ENCODE results near the gene SSU72.
"Not testable (repeated sequence)": the region's sequence is repeated elsewhere in the genome, so short reads cannot be mapped to it uniquely, and the experiment has no call there.

The SSU72 gene

DNA sequence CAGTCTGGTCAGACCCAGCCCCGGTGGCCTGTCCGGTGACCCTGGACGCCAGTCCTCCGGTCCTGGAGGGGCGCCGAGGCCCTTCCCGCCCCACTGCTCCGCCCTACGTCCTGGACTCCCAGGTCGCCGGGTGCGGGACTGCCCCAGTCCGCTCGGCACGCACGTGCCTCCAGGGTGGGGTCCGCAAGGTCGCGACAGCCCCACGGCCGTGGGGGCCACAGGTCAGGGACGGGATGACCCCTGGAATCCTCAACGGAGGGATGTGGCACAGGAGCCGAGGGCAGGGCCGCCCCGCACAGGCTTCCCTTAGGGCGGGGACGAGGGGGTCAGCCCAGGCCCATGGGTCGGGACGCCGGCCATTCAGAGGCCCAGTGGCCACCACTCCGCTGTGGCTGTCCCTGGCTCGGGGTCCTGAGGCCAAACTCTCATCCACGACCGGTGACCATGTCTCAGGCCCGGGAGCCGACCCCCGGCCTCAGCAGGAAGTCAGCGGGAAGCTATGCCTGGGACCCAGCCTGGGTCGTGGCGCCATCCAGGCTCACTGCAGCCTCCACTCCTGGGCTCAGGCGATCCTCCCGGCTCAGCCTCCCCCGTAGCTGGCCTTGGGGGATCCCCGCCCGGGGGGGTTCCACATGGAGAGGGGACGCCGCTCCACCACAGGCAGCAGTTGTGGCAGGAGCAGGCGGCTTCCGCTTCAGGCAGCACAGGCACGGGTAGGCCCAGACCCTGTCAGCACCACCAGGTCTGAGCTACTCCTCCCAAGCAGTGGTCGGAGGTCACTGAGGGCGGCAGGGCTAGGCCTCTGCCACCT lies 33.6 kb downstream of the SSU72 start:
- DNase-seq (ENCODE audit: low spot score), result no peak

DNA sequence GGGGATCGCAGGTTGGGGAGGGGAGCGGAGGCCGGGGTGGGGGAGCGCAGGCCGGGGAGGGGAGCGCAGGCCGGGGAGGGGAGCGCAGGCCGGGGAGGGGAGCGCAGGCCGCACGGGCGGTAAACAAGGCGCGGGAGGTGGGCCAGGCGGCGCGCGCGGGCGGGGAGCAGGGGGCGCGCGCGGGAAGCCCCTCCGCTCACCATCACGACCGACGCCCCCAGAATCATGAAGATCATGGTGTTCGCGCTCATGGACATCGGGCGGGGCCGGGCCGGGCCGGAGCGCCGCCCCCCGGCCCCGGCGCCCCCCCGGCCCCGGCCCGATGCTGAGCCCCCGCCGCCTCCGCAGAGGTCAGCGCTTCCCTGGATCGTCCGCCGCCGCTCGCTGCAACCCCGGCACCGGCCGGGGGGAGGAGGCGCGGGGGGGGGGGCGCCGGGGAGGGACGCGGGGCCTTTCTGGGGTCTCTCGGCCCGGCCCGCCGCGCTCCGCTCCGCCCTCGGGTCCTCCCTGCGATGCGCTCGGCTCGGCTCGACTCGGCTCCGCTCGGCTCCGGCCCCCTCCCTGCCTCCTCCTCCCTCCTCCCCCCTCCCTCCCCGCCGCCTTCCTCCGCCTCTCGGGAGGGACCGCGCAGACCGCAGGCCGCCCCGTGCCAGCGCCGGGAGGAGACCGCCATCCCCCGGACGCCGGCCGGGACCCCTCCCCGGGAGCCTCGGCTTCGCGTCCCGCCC lies 34.4 kb downstream of the SSU72 start, which contains the start of gene TMEM240:
TMEM240 (minus strand) TSS at position 535 of the 728 bp plus-strand sequence; CDS start at position 257, 278 bp downstream.
- DNase-seq (ENCODE audit: low spot score), result no peak

DNA sequence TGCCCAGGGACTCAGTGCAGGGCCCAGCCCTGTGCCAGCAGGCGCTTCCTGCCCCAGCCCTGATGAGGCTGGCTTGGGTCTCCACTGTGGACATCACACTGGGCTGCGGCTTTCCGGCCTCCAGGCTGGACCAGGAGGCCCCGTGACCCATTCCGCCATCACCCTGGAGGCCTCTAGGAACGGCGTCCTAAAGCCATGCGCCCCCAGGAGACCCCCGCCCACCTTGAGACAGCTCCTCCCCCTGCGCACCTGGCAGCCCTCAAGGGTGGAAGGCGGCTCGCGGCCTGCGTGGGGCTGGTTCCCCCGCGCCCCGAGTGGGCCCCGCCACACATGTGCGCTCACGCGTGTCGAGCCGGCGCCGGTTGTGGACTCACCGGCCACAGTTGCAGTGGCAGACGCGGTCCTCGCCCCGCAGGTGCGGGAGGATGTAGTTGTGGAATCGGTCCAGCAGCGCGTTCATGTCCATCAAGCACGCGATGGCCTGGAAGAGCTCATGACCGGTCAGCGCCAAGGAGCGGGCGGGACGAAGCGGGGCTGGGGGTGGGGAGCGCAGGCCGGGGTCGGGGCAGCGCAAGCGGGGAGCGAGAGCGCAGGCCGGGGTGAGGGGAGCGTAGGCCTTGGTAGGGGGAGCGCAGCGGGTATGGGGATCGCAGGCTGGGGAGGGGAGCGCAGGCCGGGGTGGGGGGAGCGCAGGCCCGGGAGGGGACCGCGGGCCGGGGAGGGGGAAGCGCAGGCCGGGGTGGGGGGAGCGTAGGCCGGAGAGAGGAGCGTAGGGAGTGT lies 35.2 kb downstream of the SSU72 start:
- no peak for DNase-seq (ENCODE audit: low spot score)

DNA sequence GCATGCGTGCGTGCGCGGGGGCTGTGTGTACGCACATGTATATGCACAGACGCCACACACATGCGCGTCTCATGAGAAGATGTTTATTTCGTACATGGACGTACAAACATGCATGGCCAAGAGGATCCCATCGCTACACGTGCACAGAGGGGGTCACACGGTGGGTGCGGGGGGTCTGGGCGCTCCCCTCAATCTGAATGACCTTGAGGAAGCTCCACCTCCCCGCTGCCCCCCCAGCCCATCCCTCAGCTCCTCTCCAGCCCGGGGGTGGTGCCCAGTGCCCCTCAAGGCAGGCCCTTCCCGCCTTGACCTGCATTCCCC lies 35.7 kb downstream of the SSU72 start:
- no peak for DNase-seq (ENCODE audit: low spot score)

DNA sequence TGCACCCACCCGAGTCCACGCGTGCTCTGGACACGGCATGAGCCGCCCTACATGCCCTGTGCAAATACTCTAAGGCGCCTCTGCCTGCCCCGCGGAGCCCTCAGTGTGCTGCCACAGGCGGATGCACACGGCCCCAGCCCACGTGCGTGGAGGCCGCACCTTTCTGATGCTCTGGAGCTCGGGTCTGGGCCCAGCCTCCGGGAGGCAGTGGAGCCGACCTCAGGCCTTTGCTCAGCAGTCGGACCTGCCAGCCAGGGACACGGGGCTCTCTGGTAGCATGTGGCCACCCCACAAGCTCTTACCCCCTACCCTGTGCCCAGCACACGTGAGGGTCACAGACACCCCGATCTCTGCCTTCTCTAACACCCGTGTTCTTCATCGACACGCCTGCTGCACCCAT lies 36.3 kb downstream of the SSU72 start:
- DNase-seq (ENCODE audit: low spot score), result no peak

DNA sequence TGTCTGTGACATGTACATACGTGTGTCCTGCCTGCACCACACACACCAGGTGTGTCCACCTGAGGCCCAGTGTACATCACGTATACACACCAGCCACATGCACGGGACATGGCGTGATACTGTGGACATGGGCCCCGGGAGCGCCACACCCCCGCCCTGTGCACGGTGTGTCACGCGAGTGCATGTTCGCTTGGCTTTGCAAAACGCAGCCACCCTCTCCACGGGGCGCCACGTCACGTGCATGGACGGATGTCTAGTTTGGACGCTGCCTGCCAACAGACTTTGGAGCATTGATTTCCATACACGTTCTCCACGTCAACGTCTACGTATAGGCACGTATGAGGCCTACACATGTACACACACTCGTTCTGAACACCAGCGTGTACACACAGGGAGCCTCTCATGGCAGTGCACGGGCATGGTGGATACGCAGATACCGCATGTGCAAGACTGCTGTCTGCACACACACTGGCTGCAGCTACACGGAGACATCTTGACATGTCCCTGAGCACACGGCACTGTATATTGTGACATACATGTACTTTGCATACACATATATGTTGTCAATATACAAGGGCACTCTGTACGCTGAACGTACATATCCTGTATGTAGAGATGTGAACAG lies 36.9 kb downstream of the SSU72 start:
- DNase-seq (ENCODE audit: low spot score), result no peak

DNA sequence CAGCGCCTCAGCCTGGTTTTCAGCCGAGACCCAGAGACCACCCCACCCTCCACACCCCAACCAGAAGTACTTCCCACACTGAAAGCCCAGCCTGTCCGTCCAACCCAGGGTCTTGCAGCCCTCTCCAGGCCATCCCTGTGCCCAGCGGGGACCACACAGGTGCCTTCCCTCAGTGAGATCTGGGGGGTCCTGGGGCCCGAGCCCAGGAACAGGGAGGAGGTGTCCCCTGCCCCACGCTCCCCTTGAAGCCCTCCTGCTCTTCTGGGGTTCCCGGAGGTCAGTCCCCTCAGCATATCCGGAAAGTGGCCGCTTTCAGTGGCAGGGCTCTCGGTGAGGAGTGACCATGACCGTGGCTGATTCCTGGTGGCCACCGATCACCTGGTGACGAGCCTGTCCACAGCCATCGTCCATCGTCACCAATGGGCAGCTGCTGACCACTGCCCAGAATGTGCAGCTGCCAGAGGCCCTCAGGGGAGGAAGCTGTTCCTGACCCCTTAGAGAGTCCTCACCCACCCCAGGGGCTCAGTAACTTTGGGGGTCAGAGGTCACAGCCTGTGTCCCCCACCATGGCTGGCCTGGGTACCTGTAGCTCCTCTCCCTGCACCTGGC lies 37.6 kb downstream of the SSU72 start:
- DNase-seq (ENCODE audit: low spot score), result no peak

DNA sequence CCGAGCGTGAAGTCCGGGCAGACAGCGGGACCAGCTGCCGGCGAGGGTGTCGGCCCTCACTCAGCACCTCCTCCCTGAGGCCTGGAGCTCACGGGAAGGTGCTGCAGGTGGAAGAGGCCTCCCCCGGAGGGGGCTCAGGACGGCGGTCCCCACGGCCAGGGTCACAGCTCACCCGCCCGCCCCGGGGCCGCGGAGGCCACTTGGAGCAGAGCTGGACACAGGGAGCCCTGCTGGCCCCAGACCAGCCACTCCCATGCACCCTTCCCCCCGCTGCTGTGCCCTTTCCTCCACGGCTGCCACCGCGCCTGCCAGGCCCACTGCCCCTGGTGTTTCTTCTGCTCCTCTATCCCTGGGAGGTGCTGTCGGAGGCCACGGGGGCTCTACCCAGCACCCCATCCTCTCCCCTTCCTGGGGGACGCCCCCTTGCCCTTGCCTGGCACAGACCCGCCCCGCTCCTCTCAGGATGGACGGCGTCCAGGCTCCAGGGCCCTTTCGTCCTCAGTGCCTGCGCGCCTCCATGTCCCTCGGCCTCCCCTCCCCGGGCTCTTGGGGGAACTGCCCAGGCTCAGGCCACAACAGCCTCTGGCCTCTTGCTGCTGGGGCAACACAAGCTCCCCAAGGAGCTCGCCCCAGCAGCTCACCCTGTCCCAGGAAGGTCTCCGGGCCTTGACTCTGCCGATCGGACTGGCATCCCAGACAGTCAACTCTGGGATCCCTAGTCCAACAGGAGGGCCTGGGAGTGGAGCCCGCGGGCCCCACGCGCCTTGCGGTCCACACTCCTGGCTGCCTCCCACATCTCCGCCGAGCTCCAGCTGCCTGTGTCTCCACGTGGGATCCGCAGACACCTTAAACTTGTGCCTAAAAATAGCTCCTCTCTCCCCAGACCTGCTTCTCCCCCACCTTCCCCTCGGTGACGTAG lies 38.4 kb downstream of the SSU72 start:
- no peak for DNase-seq (ENCODE audit: low spot score)

DNA sequence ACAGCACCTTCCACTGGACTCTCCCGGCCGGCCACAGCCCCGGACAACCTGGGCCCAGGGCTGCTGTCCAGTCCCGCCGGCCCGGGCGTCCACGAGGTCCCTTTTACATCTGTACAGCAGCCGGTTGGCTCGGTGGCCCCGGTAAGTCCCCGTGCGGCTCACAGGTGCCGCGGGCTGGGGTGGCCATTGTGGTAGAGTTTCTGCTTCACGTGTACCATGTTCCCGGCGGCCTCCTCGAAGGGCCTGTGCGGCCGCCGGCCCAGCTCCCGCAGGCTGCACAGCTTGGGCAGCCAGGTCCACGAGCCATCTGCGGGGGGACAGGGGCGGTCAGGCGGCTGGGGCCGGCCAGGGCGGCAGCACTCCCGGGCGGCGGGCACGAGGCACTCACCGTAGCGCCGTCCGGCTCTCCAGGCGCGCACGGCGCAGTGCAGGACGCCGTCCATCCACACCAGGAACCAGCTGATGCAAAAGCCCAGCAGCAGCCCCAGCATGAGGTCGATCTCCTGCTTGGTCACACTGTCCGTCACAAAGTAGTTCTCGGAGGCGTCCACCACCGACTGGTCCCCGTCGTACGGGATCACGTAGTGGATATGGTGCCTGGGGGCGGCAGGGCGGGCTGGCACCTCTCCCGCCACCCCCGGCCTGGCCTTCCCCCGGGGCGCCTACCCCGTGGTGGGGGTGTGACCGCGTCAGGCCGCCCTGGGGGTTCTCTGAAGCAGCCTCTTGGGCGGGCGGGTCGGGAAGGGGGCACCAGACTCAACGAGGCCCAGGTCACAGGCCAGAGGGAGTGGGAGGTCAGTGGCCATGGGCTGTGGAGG lies 39.3 kb downstream of the SSU72 start:
- no peak for DNase-seq (ENCODE audit: low spot score)

DNA sequence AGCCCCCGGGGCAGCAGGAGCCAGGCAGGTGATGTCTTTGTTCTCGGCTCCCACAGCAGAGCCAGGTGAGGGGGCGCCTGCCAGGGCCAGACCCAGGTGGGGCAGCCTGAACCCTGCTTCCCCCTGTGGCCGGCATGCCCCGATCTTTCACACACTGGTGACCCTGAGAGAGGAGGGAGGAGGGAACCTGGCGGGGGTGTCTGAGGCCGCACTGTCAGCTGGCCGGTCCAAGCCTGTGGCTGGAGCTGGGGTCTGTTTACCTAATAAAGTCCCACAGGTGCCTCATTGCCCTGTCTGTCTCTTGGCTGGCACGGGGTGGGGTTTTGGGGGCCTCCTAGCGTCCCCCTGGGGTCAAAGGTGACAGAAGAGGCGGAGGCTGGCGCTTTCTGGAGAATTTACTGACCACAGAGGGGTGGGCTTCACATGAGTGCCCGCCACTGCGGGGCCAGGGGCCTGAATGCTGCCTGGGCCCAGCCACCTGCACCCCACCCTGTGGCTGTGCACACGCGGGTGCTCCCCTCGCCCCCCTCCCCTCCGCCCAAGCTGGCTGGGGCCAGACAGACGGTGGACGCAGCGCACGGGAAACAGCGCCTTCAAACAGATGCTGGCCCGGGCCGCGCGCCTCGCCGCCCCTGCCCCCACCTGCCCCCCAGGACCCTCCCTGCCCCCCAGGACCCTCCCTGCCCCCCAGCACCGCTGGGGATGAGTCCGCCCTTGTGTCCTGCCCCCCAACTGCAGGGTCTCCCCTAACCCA lies 40.1 kb downstream of the SSU72 start:
- no peak for DNase-seq (ENCODE audit: low spot score)

DNA sequence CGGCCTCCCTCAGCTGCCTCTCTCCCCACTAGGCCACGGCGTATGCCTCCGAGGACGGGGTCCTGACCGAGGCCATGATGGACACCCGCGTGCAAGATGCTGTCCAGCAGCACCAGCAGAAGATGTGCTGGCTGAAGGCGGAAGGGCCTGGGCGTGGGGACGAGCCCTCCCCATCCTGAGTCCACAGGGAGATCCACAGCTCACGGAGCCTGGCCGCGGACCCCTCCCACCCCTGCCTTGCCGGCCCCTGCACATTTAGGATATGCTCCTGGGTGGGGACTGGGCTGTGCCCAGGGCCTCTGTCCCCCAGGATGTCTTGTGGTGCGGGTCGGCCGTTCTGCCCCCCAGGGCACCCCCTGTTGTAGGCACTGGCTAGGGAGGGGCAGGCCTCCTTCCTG lies 40.8 kb downstream of the SSU72 start:
- not testable (repeated sequence) for DNase-seq (ENCODE audit: low spot score)

DNA sequence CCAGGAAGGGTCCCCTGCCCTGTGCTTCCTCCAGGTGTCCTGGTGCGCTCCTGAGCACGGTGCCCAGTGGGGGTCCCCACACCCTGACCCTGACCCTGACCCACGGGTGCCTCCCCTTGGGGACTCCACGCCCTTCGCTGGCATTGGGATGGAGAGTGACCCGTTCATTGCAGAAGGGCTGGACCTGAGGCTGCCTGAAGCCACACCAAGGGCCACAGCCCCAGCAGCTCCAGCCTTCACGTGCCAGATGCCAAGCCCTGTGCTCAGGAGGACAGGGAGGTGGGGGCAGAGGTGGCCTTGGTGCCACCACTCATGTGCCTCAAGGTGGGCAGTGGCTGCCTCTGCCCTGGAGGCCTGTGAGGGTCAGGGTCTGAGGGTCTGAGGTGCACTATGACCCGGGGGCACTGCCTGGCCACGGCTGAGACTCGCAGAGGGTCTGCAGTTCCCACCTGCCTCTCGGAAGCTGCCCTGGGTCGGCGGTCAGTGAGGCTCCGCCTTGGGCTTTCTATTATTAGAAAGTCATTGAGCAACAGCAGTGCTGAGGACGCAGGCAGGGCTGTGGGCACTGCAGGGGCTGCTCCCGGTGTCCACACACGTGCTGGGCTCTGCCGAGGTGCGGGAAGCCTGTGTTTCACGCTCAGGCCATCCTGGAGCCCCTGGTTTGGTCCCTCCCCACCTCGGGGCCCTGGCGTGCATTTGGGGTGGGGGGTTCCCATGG lies 41.3 kb downstream of the SSU72 start:
- DNase-seq (ENCODE audit: low spot score), result not testable (repeated sequence)

DNA sequence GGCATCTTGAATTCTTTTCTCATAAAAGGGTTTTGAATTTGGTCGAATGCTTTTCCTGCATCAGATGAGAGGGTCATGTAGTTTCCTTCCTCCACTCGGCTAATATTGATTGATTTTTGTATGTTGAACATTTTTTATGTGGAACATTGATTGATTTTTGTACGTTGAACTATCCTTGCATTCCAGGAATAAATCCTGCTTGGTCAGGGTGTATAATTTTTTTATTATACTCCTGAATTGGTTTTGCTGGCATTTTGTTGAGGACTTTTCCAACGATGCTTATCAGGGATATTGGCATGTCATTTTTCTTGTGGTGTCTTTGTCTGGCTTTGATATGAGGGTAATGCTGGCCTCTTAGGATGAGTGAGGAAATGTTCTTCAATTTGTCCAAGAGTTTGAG lies 42.7 kb downstream of the SSU72 start:
- DNase-seq (ENCODE audit: low spot score), result no peak

DNA sequence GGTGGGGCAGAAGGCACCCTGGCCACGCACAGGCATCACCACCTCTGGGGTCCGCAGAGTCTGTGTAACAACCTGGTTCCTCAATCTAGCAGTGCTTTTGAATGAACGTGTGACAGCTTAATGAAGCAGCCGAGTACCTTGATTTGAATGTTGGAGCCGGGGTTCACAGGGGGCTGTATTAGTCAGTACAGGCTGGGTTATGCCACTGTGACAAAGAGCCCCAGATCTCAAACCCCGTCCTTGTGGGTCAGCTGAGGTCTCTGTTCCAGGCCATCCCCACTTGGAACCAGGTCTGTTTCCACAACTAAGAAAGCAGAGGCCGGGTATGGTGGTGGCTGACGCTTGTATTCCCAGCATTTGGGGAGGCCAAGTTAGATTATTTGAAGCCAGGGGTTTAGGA lies 44.7 kb downstream of the SSU72 start:
- DNase-seq (ENCODE audit: low spot score), result no peak

DNA sequence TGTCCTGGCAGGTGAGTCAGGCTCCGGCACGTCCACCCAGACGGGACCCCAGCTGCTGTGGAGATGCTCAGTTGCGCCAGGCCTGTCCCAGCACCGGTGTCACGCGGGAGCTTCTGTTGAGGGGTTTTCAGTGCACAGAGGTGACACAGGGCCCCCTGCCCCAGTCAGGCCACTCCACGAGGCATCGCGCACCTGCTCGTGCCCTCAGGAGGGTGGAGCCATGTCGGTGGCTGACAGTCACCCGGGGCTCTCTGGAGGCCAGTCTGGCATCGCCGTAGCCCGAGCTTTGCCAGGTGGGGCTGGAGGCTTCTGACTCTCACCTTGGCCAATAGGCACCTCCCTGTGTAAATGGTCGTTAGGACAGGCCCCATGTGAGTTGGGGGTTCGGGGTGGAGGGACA lies 45.3 kb downstream of the SSU72 start:
- no peak for DNase-seq (ENCODE audit: low spot score)

DNA sequence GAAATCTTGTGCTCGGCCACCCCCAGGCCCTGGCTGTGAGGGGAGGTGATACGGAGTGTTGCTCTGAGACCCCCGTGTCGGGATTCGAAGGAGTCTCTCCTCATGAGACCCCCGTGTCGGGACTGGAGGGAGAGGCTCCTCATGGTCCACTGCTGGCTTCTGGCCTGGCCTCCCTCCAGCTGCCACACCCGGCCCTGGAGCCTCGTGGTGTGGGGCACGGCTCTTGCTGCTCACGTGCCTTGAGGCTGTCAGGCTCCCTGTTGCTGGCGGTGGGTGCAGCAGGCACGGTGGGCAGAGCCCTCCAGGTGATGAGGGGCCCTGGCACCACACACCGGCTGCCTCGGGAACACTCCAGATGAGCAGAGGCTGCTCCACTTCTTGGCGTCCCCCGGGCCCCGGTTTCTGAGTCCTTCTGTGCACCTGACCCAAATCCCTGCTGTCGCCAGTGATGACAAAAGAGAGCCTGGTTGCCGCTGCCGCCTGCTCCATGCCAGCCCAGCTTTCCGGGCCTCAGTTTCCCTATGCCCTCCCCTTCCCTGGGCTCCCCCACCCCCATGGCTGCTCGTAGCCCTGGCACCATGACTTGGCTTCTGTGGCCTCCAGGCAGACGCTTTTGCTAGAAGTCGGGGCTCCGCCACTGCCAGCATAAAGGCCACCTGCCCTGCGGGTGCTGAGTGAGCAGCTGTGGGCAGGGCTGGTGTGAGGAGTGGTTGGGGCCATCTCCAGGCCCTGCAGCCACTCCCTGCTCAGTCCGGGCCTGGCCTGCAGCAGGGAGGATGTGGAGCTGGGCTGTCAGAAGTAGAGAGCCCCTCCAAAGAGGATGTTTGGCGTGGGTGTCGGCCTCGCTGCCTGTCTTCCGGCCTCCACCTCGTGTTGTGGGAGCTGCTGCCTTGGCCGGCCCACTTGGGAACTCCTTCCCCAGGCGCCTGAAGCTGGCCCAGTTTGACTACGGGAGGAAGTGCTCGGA lies 46.1 kb downstream of the SSU72 start:
- DNase-seq (ENCODE audit: low spot score), result peak; percentile 4

DNA sequence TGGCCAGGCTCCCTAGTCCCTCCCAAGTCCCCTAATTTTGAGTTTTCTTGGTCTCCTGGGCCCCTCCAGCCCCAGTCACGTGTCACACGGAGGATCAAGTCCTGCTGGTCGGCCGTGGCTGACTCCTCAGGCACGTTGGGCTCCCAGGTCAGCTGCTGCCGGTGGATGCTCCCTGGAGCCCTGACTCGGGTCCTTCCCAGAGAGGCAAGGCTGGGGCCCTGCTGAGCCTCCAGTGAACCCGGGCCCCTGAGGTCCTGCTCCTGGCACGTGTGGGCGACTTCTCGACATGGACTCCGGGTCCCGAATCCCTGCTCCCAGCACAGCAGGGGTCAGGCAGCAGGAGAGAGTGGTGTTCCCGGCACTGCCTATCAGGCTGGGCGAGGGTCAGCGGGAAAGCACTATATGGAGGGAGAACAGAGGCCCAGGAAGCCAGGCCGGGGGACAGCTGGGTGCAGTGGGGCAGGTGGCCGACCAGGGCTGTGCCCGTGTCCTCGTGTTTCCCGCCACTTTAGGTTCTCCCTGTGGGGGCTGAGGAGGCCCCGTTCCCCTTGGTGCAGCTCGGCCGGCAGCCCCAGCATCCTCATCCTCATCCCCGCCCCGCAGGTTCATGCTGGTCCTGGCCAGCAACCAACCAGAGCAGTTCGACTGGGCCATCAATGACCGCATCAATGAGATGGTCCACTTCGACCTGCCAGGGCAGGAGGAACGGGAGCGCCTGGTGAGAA lies 47.4 kb downstream of the SSU72 start:
- DNase-seq (ENCODE audit: low spot score), result no peak
